Type B pancreatic cell (in vitro differentiated cells): ENCODE measurements around the gene NR3C1. TPM values are rescaled to one million over a fixed set of nuclear protein-coding genes. Genes with fewer than 3 reads are reported as not detected.

Experiments used
- DNase-seq: peaks from one replicate; pipeline ENCODE4 v3.0.0; 2021; ENCODE audit warnings: mixed read lengths; ENCODE audit not compliant: unreplicated experiment; ENCODE audit errors: extremely low spot score
- H3K27ac Mint-ChIP-seq: 2 replicates; pipeline ENCODE4 v1.8.0; 2021; ENCODE audit warnings: mild to moderate bottlenecking, mixed read lengths
- H3K27me3 Mint-ChIP-seq: 2 replicates; pipeline ENCODE4 v1.8.0; 2021; ENCODE audit warnings: mixed read lengths
- H3K36me3 Mint-ChIP-seq: 2 replicates; pipeline ENCODE4 v1.8.0; 2021; ENCODE audit warnings: mixed read lengths
- H3K4me1 Mint-ChIP-seq: one replicate; pipeline ENCODE4 v1.8.0; 2021; ENCODE audit warnings: mixed read lengths; ENCODE audit not compliant: unreplicated experiment
- H3K4me3 Mint-ChIP-seq: 2 replicates; pipeline ENCODE4 v1.8.0; 2021; ENCODE audit warnings: mild to moderate bottlenecking, mixed read lengths
- H3K9me3 Mint-ChIP-seq: 2 replicates; pipeline ENCODE4 v1.8.0; 2021; ENCODE audit warnings: mixed read lengths
- CTCF ChIP-seq: fragments of 200-600 bp; sonication (generic); conservative IDR thresholded peaks from 2 replicates; pipeline ENCODE4 v1.5.0; 2021; ENCODE audit warnings: antibody characterized with exemption, mild to moderate bottlenecking
- total RNA-seq: library from RNA; stranded (reverse); gene quantifications from 2 replicates; pipeline ENCODE4 v1.2.1, GENCODE V29; 2021; ENCODE audit warnings: low replicate concordance

The NR3C1 gene
- total RNA-seq, 1 donor from 2014 or later: 94.0 TPM

DNA sequence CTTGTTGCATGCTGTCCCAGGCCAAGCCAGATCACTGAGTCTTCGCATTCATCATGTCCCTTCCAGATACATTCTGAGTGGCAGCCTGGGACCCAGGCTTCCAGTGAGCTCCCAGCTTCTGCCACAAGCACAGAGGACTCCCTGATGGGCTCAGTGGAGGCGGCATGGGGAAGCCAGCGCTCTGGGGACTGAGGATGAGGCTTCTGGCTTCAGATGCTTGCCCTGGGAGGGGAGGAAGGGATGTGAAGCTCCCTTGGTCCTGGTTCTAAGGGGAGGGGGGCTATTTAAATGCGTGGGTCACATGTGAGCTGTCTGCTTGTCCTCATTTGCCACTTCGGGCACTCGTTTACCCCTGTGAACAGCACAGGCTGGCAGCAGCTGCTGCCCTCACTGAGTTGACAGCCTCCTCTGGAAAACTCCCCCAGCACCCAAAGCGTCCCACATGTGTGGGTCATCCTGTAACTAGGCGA is 174.0 kb downstream of the NR3C1 start:
- Mint-ChIP-seq H3K4me1 (peaks cover 44% of the 10 kb centered on the region), H3K27ac (peak overlapping the region; percentile 48), H3K36me3 (peaks cover 3% of the 10 kb centered on the region), H3K27me3 (peaks cover 6% of the 10 kb centered on the region), H3K4me3 (no peak overlapping the region), H3K9me3 (no peaks in the 10 kb centered on the region)
- TF ChIP-seq CTCF: no peak
- DNase-seq: no peak

GRCh38 chr5:143228597-143229293 is 174.7 kb downstream of the NR3C1 start:
- H3K4me3 Mint-ChIP-seq: no peak overlapping the region
- H3K9me3 Mint-ChIP-seq: no peaks in the 10 kb centered on the region
- H3K4me1 Mint-ChIP-seq: peaks cover 43% of the 10 kb centered on the region
- peaks cover 3% of the 10 kb centered on the region for H3K36me3 Mint-ChIP-seq
- no peak for TF ChIP-seq CTCF
- no peak for DNase-seq
- H3K27ac Mint-ChIP-seq: no peak overlapping the region
- H3K27me3 Mint-ChIP-seq: peaks cover 6% of the 10 kb centered on the region
